ENCODE data around the gene SERF2.

DNA sequence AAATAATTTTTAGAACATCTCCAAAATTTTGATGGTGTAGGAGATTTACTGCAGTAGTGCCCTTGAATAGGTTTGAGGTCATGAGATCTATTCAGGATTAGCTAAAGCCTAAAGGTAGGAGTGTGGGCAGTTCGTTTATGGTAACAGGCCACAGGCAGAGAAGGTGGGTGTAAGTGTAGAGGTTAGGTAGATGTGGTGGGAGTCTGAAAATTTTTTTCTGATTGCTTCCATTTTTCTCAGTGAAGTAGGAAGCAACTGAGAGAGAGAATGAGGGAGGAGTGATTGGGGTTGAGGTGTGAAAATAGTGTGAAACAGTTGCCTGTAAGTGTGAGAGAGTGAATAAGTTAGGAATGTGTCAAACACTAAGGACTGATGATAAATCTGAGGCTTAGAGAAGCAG lies 13.1 kb upstream of the SERF2 start:
- TF ChIP-seq, protein P1, sequence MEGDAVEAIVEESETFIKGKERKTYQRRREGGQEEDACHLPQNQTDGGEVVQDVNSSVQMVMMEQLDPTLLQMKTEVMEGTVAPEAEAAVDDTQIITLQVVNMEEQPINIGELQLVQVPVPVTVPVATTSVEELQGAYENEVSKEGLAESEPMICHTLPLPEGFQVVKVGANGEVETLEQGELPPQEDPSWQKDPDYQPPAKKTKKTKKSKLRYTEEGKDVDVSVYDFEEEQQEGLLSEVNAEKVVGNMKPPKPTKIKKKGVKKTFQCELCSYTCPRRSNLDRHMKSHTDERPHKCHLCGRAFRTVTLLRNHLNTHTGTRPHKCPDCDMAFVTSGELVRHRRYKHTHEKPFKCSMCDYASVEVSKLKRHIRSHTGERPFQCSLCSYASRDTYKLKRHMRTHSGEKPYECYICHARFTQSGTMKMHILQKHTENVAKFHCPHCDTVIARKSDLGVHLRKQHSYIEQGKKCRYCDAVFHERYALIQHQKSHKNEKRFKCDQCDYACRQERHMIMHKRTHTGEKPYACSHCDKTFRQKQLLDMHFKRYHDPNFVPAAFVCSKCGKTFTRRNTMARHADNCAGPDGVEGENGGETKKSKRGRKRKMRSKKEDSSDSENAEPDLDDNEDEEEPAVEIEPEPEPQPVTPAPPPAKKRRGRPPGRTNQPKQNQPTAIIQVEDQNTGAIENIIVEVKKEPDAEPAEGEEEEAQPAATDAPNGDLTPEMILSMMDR (conservative IDR thresholded peaks at IDR 0.05): no peak
- TF ChIP-seq ZFX (IDR thresholded peaks at IDR 0.05): no peak
